ENCODE data around the gene OR6K2. TPM values are rescaled to one million over a fixed set of nuclear protein-coding genes. Genes with fewer than 3 reads are reported as not detected.
"Not testable (repeated sequence)": the region's sequence is repeated elsewhere in the genome, so short reads cannot be mapped to it uniquely, and the experiment has no call there.

The OR6K2 gene
- total RNA-seq, 3 donors from 2014 or later = not detected

DNA sequence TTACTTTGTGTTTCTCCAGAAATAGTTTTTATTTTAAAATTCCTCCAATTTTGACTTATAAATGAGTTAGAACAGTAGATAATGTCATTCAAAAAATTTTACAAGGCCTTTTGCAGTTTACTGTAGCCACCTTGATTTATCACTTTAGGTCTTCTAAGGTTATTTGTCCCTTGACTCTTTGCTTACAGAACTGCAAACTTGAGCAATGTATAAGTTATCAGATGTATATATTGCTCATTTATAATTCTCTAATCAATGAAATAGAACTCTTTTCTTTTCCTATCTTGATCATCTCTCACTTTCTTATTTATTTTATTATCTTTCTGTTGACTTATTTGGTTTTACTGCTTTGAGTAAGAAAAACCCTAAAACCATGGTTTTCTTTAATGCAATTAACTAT, 8.1 kb downstream of the OR6K2 start:
- no peak for ATAC-seq
- H3K4me1 Mint-ChIP-seq (ENCODE audit: low read depth) = no peaks in the 10 kb centered on the region
- H3K4me3 Mint-ChIP-seq = no peak overlapping the region

DNA sequence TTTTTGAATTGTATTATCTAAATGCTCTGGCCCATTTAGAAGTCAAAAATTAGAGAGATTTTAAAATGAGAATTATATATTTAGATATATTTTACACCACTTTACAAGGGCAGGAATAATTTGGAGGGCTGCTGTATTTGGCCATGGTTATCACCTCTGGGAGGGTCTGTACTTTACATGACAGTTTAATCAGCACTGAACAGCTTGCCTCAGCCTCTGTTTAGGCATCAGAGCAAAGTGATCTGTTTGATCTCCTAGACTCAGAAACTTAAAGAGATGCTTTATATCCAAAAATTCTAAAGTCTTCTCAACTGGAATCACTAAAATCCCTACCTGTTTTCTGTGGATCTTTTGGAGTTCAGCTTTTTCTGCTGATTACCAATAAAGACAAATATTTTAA, 8.5 kb downstream of the OR6K2 start:
- H3K9me3 Mint-ChIP-seq = no peaks in the 10 kb centered on the region
- DNase-seq (no peak), ATAC-seq (no peak)
- no peak overlapping the region for H3K4me3 Mint-ChIP-seq
- H3K36me3 Mint-ChIP-seq (ENCODE audit: insufficient read depth) = no peaks in the 10 kb centered on the region
- H3K27me3 Mint-ChIP-seq (ENCODE audit: low read depth) = peaks cover 19% of the 10 kb centered on the region
- no peaks in the 10 kb centered on the region for H3K4me1 Mint-ChIP-seq (ENCODE audit: low read depth)

More for the DNA sequence above, 8.1 kb downstream of the OR6K2 start:
- H3K27me3 Mint-ChIP-seq (ENCODE audit: low read depth) = peaks cover 19% of the 10 kb centered on the region
- no peaks in the 10 kb centered on the region for H3K9me3 Mint-ChIP-seq
- no peak for DNase-seq
- H3K36me3 Mint-ChIP-seq (ENCODE audit: insufficient read depth) = no peaks in the 10 kb centered on the region

DNA sequence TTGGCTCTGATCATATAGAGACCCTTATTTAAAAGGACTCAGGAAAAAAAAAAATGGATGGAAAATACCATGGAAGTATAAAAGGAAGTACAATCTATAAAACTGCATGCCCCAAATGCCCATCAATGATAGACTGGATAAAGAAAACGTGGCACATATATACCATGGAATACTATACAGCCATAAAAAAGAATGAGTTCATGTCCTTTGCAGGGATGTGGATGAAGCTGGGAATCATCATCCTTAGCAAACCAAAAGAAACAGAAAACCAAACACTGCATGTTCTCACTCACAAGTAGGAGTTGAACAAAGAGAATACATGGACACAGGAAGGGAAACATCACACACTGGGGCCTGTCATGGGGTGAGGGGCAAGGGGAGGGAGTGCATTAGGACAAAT, 9.3 kb downstream of the OR6K2 start:
- not testable (repeated sequence) for H3K4me1 Mint-ChIP-seq (ENCODE audit: low read depth); H3K4me3 Mint-ChIP-seq; H3K36me3 Mint-ChIP-seq (ENCODE audit: insufficient read depth); ATAC-seq; H3K9me3 Mint-ChIP-seq; DNase-seq
- H3K27me3 Mint-ChIP-seq (ENCODE audit: low read depth) = peaks cover 19% of the 10 kb centered on the region

DNA sequence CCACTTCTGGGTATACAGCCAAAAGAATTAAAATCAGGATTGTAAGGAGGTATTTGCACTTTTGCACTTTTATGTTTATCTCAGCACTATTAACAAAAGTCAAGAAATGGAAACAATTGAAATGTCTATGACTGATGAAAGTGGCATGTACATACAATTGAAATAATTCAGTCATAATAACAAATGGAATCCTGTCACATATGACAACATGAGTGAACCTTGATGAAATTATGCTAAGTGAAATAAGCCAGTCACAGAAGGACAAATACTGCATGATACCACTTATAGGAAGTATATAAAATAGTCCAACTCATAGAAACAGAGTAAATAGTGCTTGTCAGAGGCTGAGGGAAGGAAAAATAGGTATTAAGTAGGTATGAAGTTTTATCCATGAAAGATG, 10.6 kb downstream of the OR6K2 start:
- peaks cover 19% of the 10 kb centered on the region for H3K27me3 Mint-ChIP-seq (ENCODE audit: low read depth)
- H3K9me3 Mint-ChIP-seq = no peaks in the 10 kb centered on the region
- DNase-seq = no peak
- no peak overlapping the region for H3K4me3 Mint-ChIP-seq
- H3K36me3 Mint-ChIP-seq (ENCODE audit: insufficient read depth) = no peaks in the 10 kb centered on the region
- H3K4me1 Mint-ChIP-seq (ENCODE audit: low read depth) = no peaks in the 10 kb centered on the region
- ATAC-seq = no peak

DNA sequence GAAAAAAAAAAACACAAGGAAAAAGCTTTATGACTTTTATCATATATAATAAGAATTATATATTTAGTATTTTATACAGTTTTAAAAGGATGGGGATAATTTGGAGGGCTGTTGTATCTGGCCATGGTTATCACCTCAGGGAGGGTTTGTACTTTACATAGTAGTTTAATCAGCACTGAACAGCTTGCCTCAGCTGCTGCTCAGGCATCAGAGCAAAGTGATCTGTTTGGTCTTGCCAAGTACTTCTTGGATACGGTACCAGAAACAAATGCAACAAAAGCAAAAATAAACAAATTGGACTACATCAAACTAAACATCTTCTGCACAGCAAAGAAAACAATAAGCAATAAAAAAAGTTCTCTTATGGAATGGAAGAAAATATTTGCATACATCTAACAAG, 11.3 kb downstream of the OR6K2 start:
- H3K9me3 Mint-ChIP-seq = no peaks in the 10 kb centered on the region
- H3K27me3 Mint-ChIP-seq (ENCODE audit: low read depth) = peaks cover 20% of the 10 kb centered on the region
- no peaks in the 10 kb centered on the region for H3K4me1 Mint-ChIP-seq (ENCODE audit: low read depth)
- ATAC-seq = no peak
- DNase-seq = no peak
- no peaks in the 10 kb centered on the region for H3K36me3 Mint-ChIP-seq (ENCODE audit: insufficient read depth)
- H3K4me3 Mint-ChIP-seq = no peak overlapping the region

DNA sequence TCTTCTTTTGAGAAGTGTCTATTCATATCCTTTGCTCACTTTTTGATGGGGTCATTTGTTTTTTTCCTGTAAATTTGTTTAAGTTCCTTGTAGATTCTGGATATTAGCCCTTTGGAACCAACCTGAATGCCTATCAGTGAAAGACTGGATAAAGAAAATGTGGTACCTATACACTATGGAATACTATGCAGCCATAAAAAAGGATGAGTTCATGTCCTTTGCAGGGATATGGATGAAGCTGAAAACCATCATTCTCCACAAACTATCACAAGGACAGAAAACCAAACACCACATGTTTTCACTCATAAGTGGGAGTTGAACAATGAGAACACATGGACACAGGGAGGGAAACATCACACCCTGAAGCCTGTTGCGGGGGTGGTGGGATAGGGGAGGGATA, 12.1 kb downstream of the OR6K2 start:
- not testable (repeated sequence) for H3K4me1 Mint-ChIP-seq (ENCODE audit: low read depth); H3K36me3 Mint-ChIP-seq (ENCODE audit: insufficient read depth); H3K4me3 Mint-ChIP-seq; ATAC-seq; H3K9me3 Mint-ChIP-seq; DNase-seq
- peaks cover 20% of the 10 kb centered on the region for H3K27me3 Mint-ChIP-seq (ENCODE audit: low read depth)

DNA sequence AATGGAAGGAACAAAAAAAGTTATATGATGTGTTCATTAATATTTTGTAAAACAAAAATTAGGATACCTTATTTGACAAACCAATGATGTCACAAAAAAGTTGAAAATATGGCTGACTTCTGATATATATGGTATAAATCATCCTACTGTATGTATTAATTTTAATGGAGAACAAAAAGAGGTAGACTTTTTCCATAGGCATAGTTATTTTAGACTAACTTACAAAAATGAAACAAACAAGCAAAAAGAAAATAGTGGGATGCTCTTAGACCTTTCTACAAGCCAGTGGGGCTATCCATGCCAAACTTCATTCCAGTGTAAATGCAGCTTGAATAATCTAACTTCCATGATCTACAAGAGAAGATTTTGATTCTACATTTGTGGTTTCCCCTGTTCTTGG, 13.4 kb downstream of the OR6K2 start:
- DNase-seq (no peak), ATAC-seq (no peak)
- Mint-ChIP-seq H3K27me3 (ENCODE audit: low read depth) (peaks cover 22% of the 10 kb centered on the region), H3K36me3 (ENCODE audit: insufficient read depth) (no peaks in the 10 kb centered on the region), H3K9me3 (no peaks in the 10 kb centered on the region), H3K4me1 (ENCODE audit: low read depth) (no peaks in the 10 kb centered on the region), H3K4me3 (no peak overlapping the region)

DNA sequence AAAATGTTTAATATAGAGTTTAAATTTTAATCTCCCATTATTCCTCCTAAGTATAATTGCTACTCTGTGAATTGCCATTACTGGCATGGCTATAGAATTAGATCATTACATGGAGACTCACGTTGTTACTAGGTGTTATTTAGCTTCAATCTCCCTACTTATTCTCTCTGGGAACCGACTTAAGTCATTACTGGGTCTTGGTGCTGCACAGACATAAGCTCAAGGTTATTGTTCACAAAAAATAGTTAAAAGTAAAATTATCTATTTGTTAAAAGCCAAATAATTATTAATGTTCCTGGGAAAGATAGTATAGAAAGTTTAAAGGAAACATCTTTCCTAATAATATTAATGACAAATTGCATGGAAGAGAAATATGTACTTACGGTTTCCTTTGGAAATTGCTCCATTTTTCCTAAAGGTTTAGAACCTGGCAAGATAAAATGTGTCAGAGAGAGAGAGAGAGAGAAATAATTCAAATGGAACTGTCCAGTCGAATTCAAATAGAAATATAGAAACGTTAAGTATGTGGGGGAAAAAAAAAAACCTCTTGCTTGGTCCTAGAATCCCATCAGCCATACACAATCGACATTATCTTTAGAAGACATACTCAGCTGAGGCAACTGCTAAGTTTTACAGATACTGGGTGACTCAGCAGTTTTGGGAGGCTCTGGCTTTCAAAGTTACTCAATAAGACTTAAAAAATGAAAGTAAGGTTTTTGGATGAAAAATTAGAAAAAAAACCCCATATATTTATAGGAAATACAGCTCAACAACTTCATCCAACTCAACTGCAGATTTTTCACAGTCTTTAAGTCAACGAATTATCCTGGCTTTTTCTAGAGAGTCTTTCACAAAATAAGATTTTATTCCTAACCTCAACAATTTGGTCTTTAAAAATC, 14.1 kb downstream of the OR6K2 start, which contains the start of gene SPTA1:
Gene SPTA1, minus strand, starts transcription at position 605 of the 899 bp plus-strand sequence. Its CDS starts 198 bp downstream, at position 407.
- no peaks in the 10 kb centered on the region for H3K36me3 Mint-ChIP-seq (ENCODE audit: insufficient read depth)
- H3K27me3 Mint-ChIP-seq (ENCODE audit: low read depth) = peaks cover 27% of the 10 kb centered on the region
- no peaks in the 10 kb centered on the region for H3K4me1 Mint-ChIP-seq (ENCODE audit: low read depth)
- H3K4me3 Mint-ChIP-seq = no peak within 1 kb of the TSS
- H3K9me3 Mint-ChIP-seq = no peaks in the 10 kb centered on the region
- no peak for DNase-seq
- no peak for ATAC-seq

DNA sequence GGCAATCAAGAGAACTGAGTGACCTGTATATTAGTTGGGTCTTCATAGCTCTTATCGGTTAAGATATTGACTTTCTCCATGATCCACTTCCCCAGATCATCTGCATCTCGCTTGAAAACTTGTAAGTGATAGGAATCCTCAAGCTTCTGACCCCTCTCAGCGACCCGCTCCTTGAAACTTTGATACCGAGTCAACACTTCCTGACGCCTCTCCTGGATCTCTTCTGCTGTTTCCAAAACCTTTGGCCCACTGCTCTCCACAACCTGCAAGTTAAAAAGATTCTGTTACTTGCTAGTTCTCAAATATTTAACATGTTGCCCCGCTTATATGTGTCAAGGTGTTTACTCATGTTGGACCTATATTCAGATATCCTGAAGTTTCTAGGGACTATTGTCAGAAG, 15.4 kb downstream of the OR6K2 start:
- Mint-ChIP-seq H3K9me3 (no peaks in the 10 kb centered on the region), H3K27me3 (ENCODE audit: low read depth) (peaks cover 27% of the 10 kb centered on the region), H3K36me3 (ENCODE audit: insufficient read depth) (no peaks in the 10 kb centered on the region), H3K4me1 (ENCODE audit: low read depth) (no peaks in the 10 kb centered on the region), H3K4me3 (no peak overlapping the region)
- no peak for DNase-seq
- ATAC-seq = no peak

DNA sequence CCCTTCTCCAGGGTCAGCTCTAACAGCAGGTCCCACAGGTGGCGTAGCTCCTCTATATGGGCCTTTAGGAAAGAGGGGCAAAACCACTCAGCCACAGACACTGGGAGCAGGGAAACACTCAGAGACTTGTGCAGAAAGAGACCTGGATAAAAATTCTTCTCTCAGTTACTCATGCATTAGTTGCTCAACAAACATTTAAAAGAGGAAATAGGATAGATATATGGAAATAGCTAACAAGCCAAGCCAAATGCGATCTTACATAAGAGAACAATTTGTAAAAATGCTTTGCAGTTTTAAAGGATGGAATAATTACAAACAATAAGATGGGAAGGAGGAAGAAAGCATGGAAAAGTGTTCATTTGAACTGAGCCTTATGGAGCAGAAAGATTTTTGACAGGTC, 18.8 kb downstream of the OR6K2 start:
- no peak for DNase-seq
- peaks cover 18% of the 10 kb centered on the region for H3K27me3 Mint-ChIP-seq (ENCODE audit: low read depth)
- H3K9me3 Mint-ChIP-seq = no peaks in the 10 kb centered on the region
- no peaks in the 10 kb centered on the region for H3K4me1 Mint-ChIP-seq (ENCODE audit: low read depth)
- no peaks in the 10 kb centered on the region for H3K36me3 Mint-ChIP-seq (ENCODE audit: insufficient read depth)
- no peak overlapping the region for H3K4me3 Mint-ChIP-seq
- ATAC-seq = no peak

DNA sequence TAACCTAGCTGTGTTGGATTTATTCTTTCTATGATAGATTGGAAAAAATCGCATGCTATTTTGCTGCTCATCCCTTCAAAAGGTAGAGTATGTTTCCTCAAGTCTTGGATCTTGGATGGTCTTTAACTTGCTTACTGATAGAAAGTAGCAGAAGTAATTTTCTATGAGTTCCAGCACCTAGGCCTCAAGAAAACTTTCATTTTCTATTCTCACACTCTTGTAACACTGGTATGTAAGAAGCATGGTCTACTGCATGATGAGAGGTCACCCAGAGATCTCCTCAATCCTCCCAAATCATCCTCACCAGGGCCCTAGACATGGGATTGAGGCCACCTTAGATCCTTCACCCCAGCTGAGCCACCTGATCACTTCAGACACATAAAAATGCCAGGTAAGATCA, 21.2 kb downstream of the OR6K2 start:
- no peaks in the 10 kb centered on the region for H3K4me1 Mint-ChIP-seq (ENCODE audit: low read depth)
- no peak overlapping the region for H3K4me3 Mint-ChIP-seq
- peaks cover 10% of the 10 kb centered on the region for H3K27me3 Mint-ChIP-seq (ENCODE audit: low read depth)
- ATAC-seq (no peak), DNase-seq (no peak)
- H3K9me3 Mint-ChIP-seq = no peaks in the 10 kb centered on the region
- H3K36me3 Mint-ChIP-seq (ENCODE audit: insufficient read depth) = no peaks in the 10 kb centered on the region

DNA sequence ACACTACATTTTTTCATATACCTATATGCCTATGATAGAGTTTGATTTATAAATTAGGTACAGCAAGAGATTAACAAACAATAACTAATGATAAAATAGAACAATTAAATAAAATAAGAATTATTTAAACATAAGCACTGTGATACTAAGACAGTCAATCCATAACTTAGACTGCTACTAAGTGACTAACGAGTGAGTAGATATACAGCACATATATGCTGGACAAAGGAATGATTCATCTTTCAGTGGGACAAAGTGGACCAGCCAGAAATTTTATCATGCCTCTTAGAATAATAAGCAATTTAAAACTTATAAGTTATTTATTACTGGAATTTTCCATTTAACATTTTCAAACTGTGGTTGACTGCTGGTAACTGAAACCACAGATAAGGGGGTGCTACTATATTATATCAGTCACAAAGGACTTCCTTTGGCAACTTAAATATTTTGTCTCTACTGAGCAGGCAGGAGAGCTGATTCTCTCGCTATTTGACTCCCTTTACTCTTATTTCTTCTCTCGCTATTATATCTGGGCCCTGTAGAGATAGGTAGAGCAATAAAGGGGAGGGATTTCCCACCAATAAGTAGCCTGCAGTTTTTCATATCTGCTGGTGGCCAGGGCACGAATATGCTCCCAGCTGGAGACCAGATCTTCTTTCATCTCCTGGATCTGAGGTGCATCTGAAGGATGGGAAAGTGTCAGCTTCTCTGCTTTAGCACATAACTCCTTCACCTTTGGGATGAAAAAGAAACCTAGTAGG, 24.7 kb downstream of the OR6K2 start:
- Mint-ChIP-seq H3K4me1 (ENCODE audit: low read depth) (no peaks in the 10 kb centered on the region), H3K9me3 (no peaks in the 10 kb centered on the region), H3K27me3 (ENCODE audit: low read depth) (peaks cover 3% of the 10 kb centered on the region), H3K36me3 (ENCODE audit: insufficient read depth) (no peaks in the 10 kb centered on the region), H3K4me3 (no peak overlapping the region)
- ATAC-seq (no peak), DNase-seq (no peak)

DNA sequence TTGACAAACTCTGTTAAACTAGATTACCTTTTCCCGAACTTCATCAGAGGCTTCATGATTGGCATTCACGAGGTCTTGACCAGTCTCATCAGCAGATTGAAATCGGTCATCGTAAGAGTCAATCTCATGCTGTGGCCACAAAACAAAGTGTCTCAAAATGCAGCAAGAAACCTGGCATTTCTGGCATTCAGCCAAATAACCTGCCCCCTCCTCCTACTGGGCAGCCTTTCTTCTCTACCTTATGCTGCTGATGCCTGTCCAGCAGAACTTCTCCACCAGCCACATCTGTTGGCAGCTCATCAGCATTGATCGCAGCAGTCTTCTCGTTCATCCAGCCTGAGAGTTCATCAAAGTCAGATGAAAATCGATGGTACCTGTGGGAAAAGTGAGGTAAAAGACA, 26.1 kb downstream of the OR6K2 start:
- H3K4me1 Mint-ChIP-seq (ENCODE audit: low read depth) = no peaks in the 10 kb centered on the region
- no peaks in the 10 kb centered on the region for H3K36me3 Mint-ChIP-seq (ENCODE audit: insufficient read depth)
- ATAC-seq (no peak), DNase-seq (no peak)
- H3K4me3 Mint-ChIP-seq = no peak overlapping the region
- H3K27me3 Mint-ChIP-seq (ENCODE audit: low read depth) = peaks cover 3% of the 10 kb centered on the region
- no peaks in the 10 kb centered on the region for H3K9me3 Mint-ChIP-seq

DNA sequence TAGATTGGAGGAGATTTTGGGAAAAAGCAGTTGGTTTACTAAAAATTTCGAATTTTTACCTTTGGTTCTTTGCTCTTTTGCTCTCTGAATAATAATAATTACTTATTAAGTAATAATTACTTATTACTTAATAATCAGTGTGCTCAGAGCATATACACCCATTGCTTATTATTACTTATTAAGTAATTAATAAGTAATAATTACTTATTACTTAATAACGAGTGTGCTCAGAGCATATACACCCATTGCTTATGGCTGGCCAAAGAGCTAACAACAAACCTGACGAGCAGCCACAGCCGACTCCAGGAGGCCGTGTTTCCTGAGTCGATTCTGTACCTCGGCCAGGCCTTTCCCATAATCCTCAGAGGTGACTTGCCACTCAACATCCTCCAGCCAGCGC, 34.4 kb downstream of the OR6K2 start:
- DNase-seq (no peak), ATAC-seq (no peak)
- Mint-ChIP-seq H3K27me3 (ENCODE audit: low read depth) (no peaks in the 10 kb centered on the region), H3K9me3 (no peaks in the 10 kb centered on the region), H3K4me1 (ENCODE audit: low read depth) (no peaks in the 10 kb centered on the region), H3K36me3 (ENCODE audit: insufficient read depth) (no peaks in the 10 kb centered on the region), H3K4me3 (no peak overlapping the region)

DNA sequence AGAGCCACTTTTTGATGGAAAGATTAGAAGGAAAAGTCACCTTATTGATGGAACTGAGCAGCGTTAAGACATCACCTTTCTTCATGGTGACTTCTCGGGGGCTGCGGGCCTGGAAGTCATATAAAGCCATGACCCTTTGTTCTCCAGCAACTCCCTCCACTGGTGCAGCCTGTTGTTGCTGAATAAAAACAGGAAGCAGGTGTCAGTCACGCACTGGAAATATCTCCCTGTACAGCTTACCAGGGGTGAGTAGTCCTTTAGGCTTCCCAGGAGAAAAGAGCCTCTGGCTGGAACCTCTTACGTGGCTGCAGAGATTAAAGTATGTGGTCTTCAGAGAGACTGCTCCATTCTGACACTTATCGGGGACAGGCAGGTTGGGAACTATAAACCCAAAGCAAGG, 45.9 kb downstream of the OR6K2 start:
- no peak for DNase-seq
- Mint-ChIP-seq H3K9me3 (no peaks in the 10 kb centered on the region), H3K27me3 (ENCODE audit: low read depth) (no peaks in the 10 kb centered on the region), H3K4me3 (no peak overlapping the region), H3K4me1 (ENCODE audit: low read depth) (peaks cover 11% of the 10 kb centered on the region), H3K36me3 (ENCODE audit: insufficient read depth) (no peaks in the 10 kb centered on the region)
- no peak for ATAC-seq

Measured in activated T-cell treated with anti-CD3 and anti-CD28 coated beads, Interleukin-2, amount 50 U/mL, for 4 hours (primary cell).